HepG2 (cell line): Measurements from ENCODE around the gene METTL4. TPM values are rescaled to one million over a fixed set of nuclear protein-coding genes. Genes with fewer than 3 reads are reported as not detected.

Source experiments
- ATAC-seq: fragments of 200-7000 bp; cut with Tn5 transposase; 3 replicates; pipeline ENCODE4 v1.9.1; 2020; ENCODE audit warnings: mild to moderate bottlenecking, moderate library complexity
- BruUV-seq: library from RNA; stranded (reverse); fragments of 400-500 nt; replicated peaks from 2 replicates; lab custom pipeline; 2021; lab: Mats Ljungman, UMichigan
- CTCF ChIA-PET: fragments of 300-600 bp; formaldehyde crosslinking; extraction: SDS; loops from one replicate; lab custom pipeline; 2021; ENCODE audit warnings: low total read pairs, inconsistent platforms, low intra/inter-chr PET ratio; lab: Yijun Ruan, JAX
- POLR2A ChIA-PET: fragments of 350-600 bp; sonication (Branson Sonifier 250); formaldehyde crosslinking; loops from one replicate; lab custom pipeline; 2020; ENCODE audit warnings: antibody characterized with exemption, inconsistent platforms; lab: Yijun Ruan, JAX
- DNase-seq: peaks from one replicate; pipeline ENCODE4 v3.0.0-alpha.2; 2015; ENCODE audit warnings: low spot score
- FAIRE-seq: peaks from 3 replicates; lab custom pipeline; 2011; peaks lifted over from hg19 to GRCh38; lab: Jason Lieb, UNC
- H2AFZ ChIP-seq: one replicate; pipeline ENCODE4 v1.6.1; 2011; ENCODE audit warnings: low read length, inconsistent platforms
- H3K27ac ChIP-seq: fragments of 300-600 bp; 3 replicates; pipeline ENCODE4 v1.8.0; 2011; ENCODE audit warnings: mixed run types, mild to moderate bottlenecking, mixed read lengths, low read length, inconsistent platforms; ENCODE audit not compliant: insufficient read depth; ENCODE audit errors: extremely low read length
- H3K27me3 ChIP-seq, 2 experiments: fragments of 200-600 bp in 1 of 2; 2 replicates in 1 of 2; 3 replicates in 1 of 2; pipeline versions ENCODE4 v1.6.0 to v1.8.0; 2011; ENCODE audit warnings: low read length in 2 of 2, mild to moderate bottlenecking in 2 of 2, moderate library complexity in 2 of 2, inconsistent platforms in 1 of 2; ENCODE audit not compliant: insufficient read depth in 2 of 2, control insufficient read depth in 1 of 2
- H3K36me3 ChIP-seq, 2 experiments: fragments of 200-600 bp in 1 of 2; replicated peaks in 1 of 2; 2 replicates in 1 of 2; 3 replicates in 1 of 2; pipeline versions ENCODE4 v1.5.1 to v1.8.0; 2011; ENCODE audit warnings: low read length in 2 of 2, inconsistent platforms in 1 of 2; ENCODE audit not compliant: insufficient read depth in 2 of 2, control insufficient read depth in 1 of 2
- H3K4me1 ChIP-seq: 2 replicates; pipeline ENCODE4 v1.5.1; 2012; ENCODE audit warnings: low read length, inconsistent platforms; ENCODE audit not compliant: insufficient read depth
- H3K4me2 ChIP-seq: 2 replicates; pipeline ENCODE4 v1.6.0; 2011; ENCODE audit warnings: low read depth, low read length, inconsistent platforms
- H3K4me3 ChIP-seq, 3 experiments: fragments of 200-600 bp in 1 of 3; sonication (generic), shearing (Covaris generic) in 1 of 3; replicated peaks in 1 of 3; 2 replicates each; pipeline ENCODE4 v1.5.1; 2011 to 2016; ENCODE audit warnings: low read length in 3 of 3, inconsistent platforms in 2 of 3, low read depth in 2 of 3, mild to moderate bottlenecking in 2 of 3, control low read depth in 1 of 3, mixed read lengths in 1 of 3; ENCODE audit not compliant: insufficient read depth in 1 of 3
- H3K79me2 ChIP-seq: one replicate; pipeline ENCODE4 v1.6.1; 2011; ENCODE audit warnings: low read length, inconsistent platforms; ENCODE audit not compliant: insufficient read depth
- H3K9ac ChIP-seq: 2 replicates; pipeline ENCODE4 v1.6.0; 2011; ENCODE audit warnings: mild to moderate bottlenecking, low read depth, low read length, inconsistent platforms; ENCODE audit not compliant: insufficient read depth
- H3K9me3 ChIP-seq: 2 replicates; pipeline ENCODE4 v1.5.1; 2012; ENCODE audit warnings: mild to moderate bottlenecking, low read length
- H4K20me1 ChIP-seq: 2 replicates; pipeline ENCODE4 v1.6.0; 2011; ENCODE audit warnings: inconsistent platforms, mild to moderate bottlenecking, low read length, moderate library complexity; ENCODE audit not compliant: insufficient read depth
- DRAP1 ChIP-seq: IDR thresholded peaks from 2 replicates; pipeline ENCODE4 v1.6.1; 2016; ENCODE audit warnings: missing genetic modification reagents, missing compliant biosample characterization
- E2F1 ChIP-seq: sonication (generic); formaldehyde crosslinking; IDR thresholded peaks from 2 replicates; pipeline ENCODE4 v1.5.0; 2020; ENCODE audit warnings: missing genetic modification reagents
- FOSL1 ChIP-seq: sonication (generic); formaldehyde crosslinking; IDR thresholded peaks from 2 replicates; pipeline ENCODE4 v1.9.0; 2021; ENCODE audit warnings: missing genetic modification reagents, borderline replicate concordance
- FOXP4 ChIP-seq: sonication (generic); formaldehyde crosslinking; IDR thresholded peaks from 2 replicates; pipeline ENCODE4 v1.4.0; 2020; ENCODE audit warnings: missing genetic modification reagents
- GATA4 ChIP-seq: sonication (generic); IDR thresholded peaks from 2 replicates; pipeline ENCODE4 v1.6.1; 2016; ENCODE audit warnings: antibody characterized with exemption, low read depth, borderline replicate concordance
- LCORL ChIP-seq, 2 experiments: fragments of 450-650 bp in 1 of 2; sonication (generic) in 1 of 2; formaldehyde crosslinking in 1 of 2; IDR thresholded peaks; 2 replicates each; pipeline versions ENCODE4 v1.5.0 to v1.6.1; 2017 to 2020; ENCODE audit warnings: antibody characterized with exemption in 1 of 2, missing genetic modification reagents in 1 of 2
- MIER3 ChIP-seq: IDR thresholded peaks from 2 replicates; pipeline ENCODE4 v1.6.1; 2016; ENCODE audit warnings: missing compliant biosample characterization, borderline replicate concordance
- MLX ChIP-seq: IDR thresholded peaks from 2 replicates; pipeline ENCODE4 v1.6.1; 2016
- MXD1 ChIP-seq: sonication (generic); formaldehyde crosslinking; IDR thresholded peaks from 2 replicates; pipeline ENCODE4 v1.4.0; 2020; ENCODE audit warnings: mild to moderate bottlenecking, missing genetic modification reagents
- POLR2AphosphoS2 ChIP-seq: IDR thresholded peaks from 2 replicates; pipeline ENCODE4 v1.6.1; 2011; ENCODE audit warnings: low read depth, low read length, improper control_type of control experiment
- RARA ChIP-seq: IDR thresholded peaks from 2 replicates; pipeline ENCODE4 v1.6.1; 2016; ENCODE audit warnings: missing genetic modification reagents, missing compliant biosample characterization
- REXO4 ChIP-seq: sonication (generic); formaldehyde crosslinking; IDR thresholded peaks from 2 replicates; pipeline ENCODE4 v1.8.0; 2022; ENCODE audit warnings: missing genetic modification reagents, mild to moderate bottlenecking, borderline replicate concordance
- RFX1 ChIP-seq: fragments of 450-650 bp; IDR thresholded peaks from 2 replicates; pipeline ENCODE4 v1.6.1; 2017
- SETDB1 ChIP-seq: sonication (generic); formaldehyde crosslinking; IDR thresholded peaks from 2 replicates; pipeline ENCODE4 v1.5.1; 2020; ENCODE audit warnings: missing genetic modification reagents, mild to moderate bottlenecking, borderline replicate concordance
- SMAD1 ChIP-seq: sonication (generic); formaldehyde crosslinking; IDR thresholded peaks from 2 replicates; pipeline ENCODE4 v1.4.0; 2020; ENCODE audit warnings: missing genetic modification reagents, low read depth, mild to moderate bottlenecking, borderline replicate concordance
- SNAPC2 ChIP-seq: sonication (generic); formaldehyde crosslinking; IDR thresholded peaks from 2 replicates; pipeline ENCODE4 v1.8.1; 2022; ENCODE audit warnings: mild to moderate bottlenecking, missing genetic modification reagents
- SRSF1 ChIP-seq: fragments of 200-400 bp; formaldehyde crosslinking; optimal IDR thresholded peaks from 2 replicates; pipeline ENCODE3; 2017; ENCODE audit warnings: mild to moderate bottlenecking, low read depth, low read length, moderate library complexity
- ZFP36L1 ChIP-seq: sonication (generic); formaldehyde crosslinking; IDR thresholded peaks from 2 replicates; pipeline ENCODE4 v1.8.0; 2022; ENCODE audit warnings: mild to moderate bottlenecking, missing genetic modification reagents, moderate library complexity
- ZNF143 ChIP-seq: sonication (generic); formaldehyde crosslinking; IDR thresholded peaks from 2 replicates; pipeline ENCODE4 v1.4.0; 2020; ENCODE audit warnings: missing genetic modification reagents
- ZNF337 ChIP-seq: sonication (generic); formaldehyde crosslinking; IDR thresholded peaks from 2 replicates; pipeline ENCODE4 v1.5.1; 2020; ENCODE audit warnings: missing genetic modification reagents, low read depth, mild to moderate bottlenecking, borderline replicate concordance
- in situ Hi-C: cut with HindIII; loops from 2 replicates; pipeline ENCODE4 v1.10.0; 2017; ENCODE audit warnings: low pct_unique_long_range_greater_than_20kb; ENCODE audit not compliant: extremely low pct_ligation_motif_present
- intact Hi-C: fragments of 100-400 bp; cut with micrococcal nuclease; formaldehyde crosslinking; loops from one replicate; pipeline ENCODE4 v1.10.0; 2022; ENCODE audit not compliant: unreplicated experiment
- polyA plus RNA-seq, 8 experiments: library from polyadenylated mRNA; depleted of rRNA in 3 of 8; stranded (reverse) in 7 of 8; unstranded in 1 of 8; fragments of >200 nt; fragmentation: Illumina TruSeq in 4 of 8; extraction: Trizol in 4 of 8; gene quantifications; 2 replicates each; pipeline versions ENCODE4 v1.2.1 to v1.2.3, GENCODE V29; 2011 to 2016; ENCODE audit warnings: low read depth in 4 of 8, missing spikeins in 1 of 8, mixed read lengths in 1 of 8; ENCODE audit not compliant: insufficient read depth in 1 of 8
- total RNA-seq, 5 experiments: library from RNA; depleted of rRNA; stranded (reverse); fragments of >200 nt; fragmentation: Illumina TruSeq; extraction: Trizol; gene quantifications; 2 replicates each; pipeline ENCODE4 v1.2.3, GENCODE V29; 2016; ENCODE audit warnings: low read depth in 1 of 5

The METTL4 gene
- total and polyA plus RNA-seq, 2 of the 13 experiments (the other 11 are each of a cell fraction or from before 2014, with no cell fraction given): 6.8 to 8.1 TPM

- in situ Hi-C loops: no loop called here
- H3K36me3 ChIP-seq: peaks cover 0 to 20% of the 10 kb centered on the region in 2 experiments; a peak in 3 of 5 replicates
These were observed 31.5 kb upstream of the METTL4 start for GRCh38 chr18:2602844-2603243.

More at GRCh38 chr18:2602844-2603243, 31.5 kb upstream of the METTL4 start:
- ChIA-PET CTCF (no interaction called here), POLR2A (no interaction called here)
- DNase-seq (no peak), ATAC-seq (no peak), FAIRE-seq (no peak)
- Histone ChIP-seq H3K27ac (no peak overlapping the region), H3K4me1 (no peaks in the 10 kb centered on the region), H4K20me1 (no peaks in the 10 kb centered on the region), H3K9me3 (no peaks in the 10 kb centered on the region), H3K9ac (no peak overlapping the region), H2AFZ (no peak overlapping the region), H3K4me2 (no peak overlapping the region), H3K27me3 (no peaks in the 10 kb centered on the region), H3K4me3 (no peak overlapping the region), H3K79me2 (no peaks in the 10 kb centered on the region)
- BruUV-seq: no TSS peak
- TF ChIP-seq MIER3: no peak
- TF ChIP-seq FOXP4 (CRISPR knock-in tag): no peak
- no peak for TF ChIP-seq ZNF337 (CRISPR knock-in tag)
- no peak for TF ChIP-seq DRAP1 (CRISPR knock-in tag)
- TF ChIP-seq POLR2AphosphoS2: no peak
- TF ChIP-seq ZFP36L1 (CRISPR knock-in tag): no peak
- no peak for TF ChIP-seq LCORL (IDR thresholded peaks at IDR 0.05)
- no peak for TF ChIP-seq LCORL (CRISPR knock-in tag; IDR thresholded peaks at IDR 0.05)
- no peak for TF ChIP-seq MLX
- no peak for TF ChIP-seq MXD1
- no peak for TF ChIP-seq SRSF1
- TF ChIP-seq RFX1: no peak
- TF ChIP-seq FOSL1 (CRISPR knock-in tag): no peak
- TF ChIP-seq SMAD1: no peak
- TF ChIP-seq E2F1 (CRISPR knock-in tag): no peak
- TF ChIP-seq REXO4: no peak
- TF ChIP-seq GATA4: no peak
- no peak for TF ChIP-seq ZNF143 (CRISPR knock-in tag)
- TF ChIP-seq SNAPC2 (CRISPR knock-in tag): no peak
- TF ChIP-seq RARA (CRISPR knock-in tag): no peak
- TF ChIP-seq SETDB1: no peak
- intact Hi-C loops: no loop called here
